GM18519 (cell line): Measurements from ENCODE around the gene CCDC24.

Experiments
- ATAC-seq: cut with Tn5 transposase; IDR thresholded peaks from one replicate; pipeline ENCODE4 v1.9.1; 2021; ENCODE audit warnings: mild to moderate bottlenecking, moderate library complexity; ENCODE audit not compliant: unreplicated experiment, low FRiP score

Gene CCDC24

DNA sequence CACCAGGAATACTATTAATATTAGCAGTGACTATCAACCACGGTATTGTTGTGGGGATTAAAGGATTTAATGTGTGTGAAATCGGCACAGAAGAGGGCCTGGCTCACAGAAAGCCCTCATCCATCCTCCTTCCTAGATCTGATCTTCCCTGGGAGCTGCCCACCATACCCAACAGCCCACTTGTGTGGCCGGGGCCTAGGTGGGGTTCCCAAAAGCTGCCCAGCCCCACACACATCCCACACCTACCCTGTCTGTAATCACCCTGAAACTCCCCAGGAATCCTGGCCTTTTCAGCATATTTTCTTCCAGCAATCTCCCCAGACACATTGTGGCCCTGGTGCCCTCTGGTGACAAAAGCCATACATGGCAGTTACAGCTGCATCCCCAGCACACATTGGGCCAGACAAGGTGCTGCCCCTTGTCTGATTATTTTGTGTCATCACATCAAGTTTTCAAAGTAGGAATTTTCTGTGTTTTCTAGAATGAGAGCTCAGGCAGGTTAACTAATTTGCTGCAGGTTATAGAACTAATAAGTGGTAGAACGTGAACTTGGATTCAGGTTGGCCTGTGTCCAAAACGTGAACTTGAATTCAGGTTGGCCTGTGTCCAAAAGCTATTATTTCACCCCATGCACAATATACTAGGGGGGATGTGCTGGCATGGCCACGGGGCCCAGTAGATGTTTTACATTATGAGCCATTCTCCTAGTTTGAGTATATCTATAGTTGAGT lies 45.2 kb downstream of the CCDC24 start:
- no peak for ATAC-seq

DNA sequence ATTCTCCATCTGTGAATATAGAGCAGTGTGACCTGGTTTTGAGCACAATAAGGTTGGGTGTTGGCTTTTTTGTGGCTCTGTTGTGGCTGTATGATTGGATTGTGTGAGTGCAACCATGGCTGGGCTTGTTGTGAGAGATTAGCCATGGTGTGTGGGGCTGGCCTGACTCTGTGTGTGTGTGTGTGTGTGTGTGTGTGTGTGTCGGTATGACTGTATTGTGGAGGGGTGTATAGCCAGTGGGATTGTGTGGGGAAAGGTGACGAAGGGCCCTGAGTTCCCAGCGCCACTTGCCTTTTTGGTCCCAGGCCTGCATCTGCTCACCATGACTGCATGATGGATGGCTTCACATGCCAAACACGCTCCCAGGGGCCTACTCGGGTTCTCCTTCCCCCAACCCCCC lies 45.8 kb downstream of the CCDC24 start:
- no peak for ATAC-seq

DNA sequence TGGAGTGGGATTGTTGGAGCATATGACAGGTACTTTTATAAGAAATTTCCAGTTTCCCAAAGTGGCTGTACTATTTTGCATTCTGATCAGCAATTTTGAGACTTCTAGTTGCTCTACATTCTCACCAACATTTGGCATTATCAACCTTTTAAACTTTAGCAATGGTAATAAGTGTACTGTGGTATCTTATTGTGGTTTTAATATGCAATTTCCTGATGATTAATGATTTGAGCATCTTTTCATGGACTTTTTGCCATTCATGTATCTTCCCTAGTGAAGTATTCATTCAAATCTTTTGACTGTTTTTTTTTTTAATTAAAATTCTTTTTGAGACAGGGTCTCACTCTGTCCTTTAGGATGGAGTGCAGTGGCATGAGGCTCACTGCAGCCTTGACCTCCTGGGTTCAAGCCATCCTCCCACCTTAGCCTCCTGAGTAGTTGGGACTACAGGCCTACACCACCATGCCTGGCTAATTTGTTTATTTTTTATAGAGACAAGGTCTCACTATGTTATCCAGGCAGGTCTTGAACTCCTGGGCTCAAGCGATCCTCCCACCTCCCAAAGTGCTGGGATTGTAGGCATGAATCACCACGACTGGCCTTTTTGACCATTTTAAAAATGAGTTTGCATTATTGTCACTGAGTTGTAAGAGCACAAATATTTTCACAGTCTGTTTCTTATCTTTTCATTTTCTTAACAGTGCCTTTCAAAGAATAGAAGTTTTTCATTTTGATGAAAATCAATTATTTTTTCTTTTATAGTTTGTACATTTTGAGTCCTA lies 47.7 kb downstream of the CCDC24 start:
- no peak for ATAC-seq

DNA sequence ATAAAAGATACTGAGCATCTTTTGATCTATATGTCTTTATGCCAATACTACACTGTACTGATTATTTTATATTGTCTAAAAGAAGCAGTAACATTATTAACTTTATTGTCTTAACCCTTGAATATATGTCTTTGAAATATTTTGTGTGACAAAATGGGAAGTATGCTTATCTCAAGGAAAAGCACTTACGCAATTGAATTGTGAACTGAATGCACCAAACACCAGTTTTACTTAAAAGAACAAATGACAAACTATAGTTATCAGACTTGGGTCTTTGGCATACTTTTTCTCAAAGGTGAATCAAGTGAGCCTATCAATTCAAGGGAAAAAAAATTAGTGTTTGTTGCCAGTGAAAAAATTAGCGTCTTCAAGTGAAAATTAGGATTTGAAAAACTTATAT lies 49.0 kb downstream of the CCDC24 start:
- no peak for ATAC-seq

DNA sequence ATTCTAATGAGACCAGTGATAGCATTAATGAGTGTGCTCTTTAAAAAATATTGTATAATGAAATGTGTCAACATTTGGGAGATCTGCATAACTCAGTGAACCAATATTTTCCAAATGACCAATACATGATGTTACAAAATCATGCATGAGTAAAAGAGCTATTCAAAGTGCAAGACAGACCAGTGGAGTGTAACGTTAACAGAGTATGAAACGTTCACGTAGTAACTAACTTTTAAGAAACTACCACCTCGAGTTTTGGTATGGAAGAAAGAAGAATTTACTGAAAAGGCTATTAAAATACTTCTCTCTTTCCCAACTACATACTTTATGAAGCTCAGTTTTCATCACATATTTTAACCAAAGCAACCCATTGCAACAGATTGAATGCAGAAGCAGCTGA lies 49.4 kb downstream of the CCDC24 start:
- no peak for ATAC-seq

DNA sequence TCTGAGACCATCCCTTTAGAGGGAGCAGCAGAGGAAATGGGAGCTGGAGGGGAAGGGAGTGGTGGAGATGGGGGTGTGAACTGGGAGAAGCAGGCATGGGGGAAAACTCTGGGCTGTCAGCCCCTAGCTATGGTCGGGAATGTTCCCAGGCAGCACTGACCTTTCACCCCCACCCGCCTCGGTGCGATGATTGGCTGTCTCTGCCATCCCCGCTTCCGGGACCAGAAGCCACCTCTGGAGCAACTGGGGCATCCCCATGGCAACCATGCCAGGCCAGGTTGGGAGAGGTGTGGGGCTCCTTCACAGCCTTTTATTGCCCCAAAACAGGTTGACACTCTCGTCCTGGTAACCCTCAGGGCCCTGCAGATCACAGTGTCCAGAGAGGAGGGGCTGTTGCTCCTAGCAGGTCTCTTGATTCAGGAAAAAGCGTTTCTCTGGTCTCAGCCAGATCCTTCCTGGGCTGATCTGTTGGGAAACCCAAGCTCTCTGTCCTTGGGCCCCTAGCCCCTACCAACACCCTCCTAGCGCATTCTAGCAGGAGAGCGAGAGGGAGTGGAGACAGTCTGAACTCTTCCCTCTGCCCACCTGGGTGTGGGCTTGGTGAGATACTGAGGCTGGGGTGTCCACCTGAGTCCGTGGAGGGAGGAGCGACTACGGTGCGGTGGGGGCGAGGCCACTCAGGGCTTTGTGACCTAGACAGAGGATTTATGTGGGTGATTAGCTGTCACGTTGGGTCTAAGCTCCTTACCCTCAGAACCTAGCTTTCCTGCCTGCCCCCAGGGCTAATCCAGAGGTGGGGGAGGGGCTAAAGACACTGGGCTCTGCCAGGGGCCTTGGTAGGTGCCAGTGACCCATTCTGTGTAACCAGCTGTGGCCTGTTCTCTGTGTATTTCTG lies 52.0 kb downstream of the CCDC24 start:
- ATAC-seq: no peak

DNA sequence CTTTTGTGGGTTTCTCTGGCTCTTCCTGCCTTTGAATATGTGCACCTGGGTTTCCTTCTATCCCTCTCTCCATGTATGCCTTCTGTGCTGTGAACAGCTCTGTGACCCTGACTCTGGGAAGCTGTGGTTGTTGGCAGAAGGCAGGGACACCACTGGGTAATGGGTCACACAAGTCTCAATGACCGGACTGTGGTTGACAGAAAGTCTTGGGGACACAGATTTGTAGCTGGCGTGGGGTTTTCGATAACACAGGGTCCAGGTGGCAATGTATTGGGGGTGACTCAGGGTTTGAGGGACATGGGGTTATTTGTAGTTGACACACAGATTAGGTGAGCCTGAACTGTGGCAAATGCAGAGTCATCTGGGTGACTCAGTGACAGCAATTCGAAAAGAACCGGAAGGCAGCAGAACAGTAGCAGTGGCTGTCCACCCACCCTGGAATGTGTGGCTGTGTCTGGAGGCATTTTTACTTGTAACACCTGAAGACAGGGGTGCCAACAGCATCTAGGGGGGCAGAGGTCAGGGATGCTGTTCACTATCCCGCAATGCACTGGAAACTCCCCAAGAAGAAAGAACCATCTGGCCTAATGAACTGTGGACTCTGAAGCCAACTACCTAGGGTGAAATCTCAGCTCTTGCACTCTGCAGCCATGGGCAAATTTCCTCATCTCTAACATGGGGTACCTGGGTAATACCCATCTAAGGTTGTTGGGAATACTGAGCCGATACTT lies 52.8 kb downstream of the CCDC24 start:
- ATAC-seq: no peak

DNA sequence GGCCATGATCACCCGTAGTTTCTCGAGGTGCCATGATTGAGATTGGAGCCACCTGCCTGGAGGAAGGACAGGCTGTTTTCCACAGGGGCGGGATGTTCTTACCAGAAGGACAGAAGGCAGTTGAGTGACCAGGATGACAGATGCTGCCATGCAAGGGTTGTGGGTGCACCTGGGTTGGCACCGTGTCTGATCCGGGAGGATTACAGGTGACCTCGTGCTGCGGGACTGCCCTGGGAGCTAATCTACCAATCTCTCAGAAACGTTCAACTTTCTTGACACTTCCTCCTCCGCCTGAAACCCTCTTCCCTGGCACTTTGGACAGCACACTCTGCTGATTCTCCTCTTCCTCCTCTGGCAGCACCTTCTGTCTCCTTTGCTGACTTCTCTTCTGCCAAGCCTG lies 53.7 kb downstream of the CCDC24 start:
- no peak for ATAC-seq
